Measurements from ENCODE around the gene RAB8A. TPM values are rescaled to one million over a fixed set of nuclear protein-coding genes. Genes with fewer than 3 reads are reported as not detected.
A peak's percentile ranks its signal among the peaks of the same experiment; 100 is the strongest.

RAB8A gene
- total and polyA plus RNA-seq, 2 of the 8 experiments (the other 6 are each of a cell fraction or from before 2014, with no cell fraction given): 65.8 to 97.0 TPM

DNA sequence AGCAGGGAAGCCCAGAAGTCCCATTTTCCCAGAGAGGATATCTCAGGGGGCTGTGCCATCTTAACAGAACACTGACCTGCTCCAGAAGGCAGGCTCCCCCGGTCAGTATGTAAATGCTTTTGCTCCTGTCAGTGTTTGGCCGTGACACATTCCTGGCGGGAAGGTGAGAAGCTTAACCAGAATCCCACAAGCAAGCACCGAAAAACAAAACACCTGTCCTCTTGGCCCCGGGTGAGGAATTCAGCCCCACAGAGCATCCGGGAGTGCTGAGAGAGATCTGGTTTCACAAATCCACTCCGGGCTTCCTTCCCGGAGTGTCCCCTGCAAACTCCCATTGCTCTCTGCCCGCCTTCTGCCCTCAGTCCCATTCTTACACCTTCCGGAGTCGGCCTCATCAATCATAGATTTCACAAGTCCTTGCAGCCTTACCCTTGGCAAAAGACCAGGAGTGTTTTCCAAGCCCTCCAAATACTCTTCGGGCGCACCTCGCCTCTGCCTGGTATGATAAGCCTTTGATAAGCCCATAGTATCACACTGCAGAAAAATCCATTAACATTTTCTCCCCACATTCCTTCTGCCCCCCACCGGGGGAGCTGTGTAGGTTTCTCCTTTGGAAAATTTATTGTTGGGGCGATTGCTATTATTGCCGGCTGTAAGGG lies 23.2 kb upstream of the RAB8A start:
- Histone ChIP-seq H3K9ac (replicated peaks in 1 of 4; ENCODE audit: extremely low read depth in 1 of 4, low read depth in 3 of 4, low read length in 3 of 4) (no peak overlapping the region), H3K56ac (replicated peaks; ENCODE audit: insufficient read length, low read depth, low read length) (no peak overlapping the region), H3K79me2 (ENCODE audit: control insufficient read depth in 1 of 2, insufficient read depth in 2 of 2, low read length in 2 of 2) (peaks cover 0 to 9% of the 10 kb centered on the region in 2 experiments; a peak in 1 of 4 replicates), H2BK120ac (replicated peaks; ENCODE audit: low read depth, low read length) (no peak overlapping the region), H3K4ac (replicated peaks; ENCODE audit: insufficient read length, low read depth, low read length) (no peak overlapping the region), H3K4me3 (ENCODE audit: extremely low read depth in 1 of 4, insufficient read depth in 2 of 4, low read depth in 3 of 4, low read length in 4 of 4) (no peak overlapping the region), H3K4me1 (replicated peaks in 1 of 4; ENCODE audit: control insufficient read depth in 3 of 4, insufficient read depth in 4 of 4, low read length in 3 of 4) (no peaks in the 10 kb centered on the region), H2BK12ac (ENCODE audit: low read depth, low read length) (no peak overlapping the region), H2BK15ac (ENCODE audit: low read length) (no peak overlapping the region), H3K27ac (ENCODE audit: low read depth, low read length) (no peak overlapping the region), H3K23ac (ENCODE audit: insufficient read length) (no peak overlapping the region), H3K14ac (ENCODE audit: insufficient read length) (no peak overlapping the region), H2BK20ac (ENCODE audit: low read length) (no peak overlapping the region), H4K91ac (replicated peaks; ENCODE audit: insufficient read length, low read length) (no peak overlapping the region), H3K18ac (ENCODE audit: extremely low read depth, low read length) (no peak overlapping the region), H2AFZ (ENCODE audit: low read length) (no peak overlapping the region), H3K9me3 (ENCODE audit: insufficient read depth in 2 of 2, low read depth in 1 of 2, low read length in 1 of 2) (no peaks in the 10 kb centered on the region), H2BK5ac (ENCODE audit: low read depth, low read length) (no peak overlapping the region), H3K23me2 (ENCODE audit: low read depth, low read length) (no peaks in the 10 kb centered on the region), H3K27me3 (replicated peaks in 1 of 4; ENCODE audit: control insufficient read depth in 3 of 4, extremely low read depth in 1 of 4, insufficient read depth in 3 of 4, low read length in 3 of 4) (no peaks in the 10 kb centered on the region), H4K5ac (ENCODE audit: insufficient read length, low read depth, low read length) (no peak overlapping the region), H2AK5ac (ENCODE audit: low read depth, low read length) (no peak overlapping the region), H3K4me2 (ENCODE audit: insufficient read depth in 1 of 2, low read depth in 2 of 2, low read length in 2 of 2) (no peak overlapping the region), H4K8ac (ENCODE audit: extremely low read depth, insufficient read depth, low read length) (peak overlapping the region; percentile 29; the same call in 1 of the 2 replicates), H3K36me3 (ENCODE audit: control insufficient read depth in 2 of 4, insufficient read depth in 4 of 4, low read length in 3 of 4) (peaks cover 51 to 99% (median 85%) of the 10 kb centered on the region in 4 experiments), H3K79me1 (ENCODE audit: low read depth, low read length) (peaks cover 3% of the 10 kb centered on the region; the same call in 1 of the 2 replicates), H4K20me1 (replicated peaks in 1 of 2; ENCODE audit: control insufficient read depth in 1 of 2, insufficient read depth in 2 of 2, low read length in 2 of 2) (peaks cover 0 to 13% of the 10 kb centered on the region in 2 experiments)
- CTCF ChIA-PET (ENCODE audit: partially characterized antibody): interaction anchor here (0.9 to 1.9 kb wide), 6 partner anchors 11 to 87 kb away, joined by 3 to 6 read pairs (median 4); partner anchors contain the start of gene RAB8A
- WGBS, 2 experiments (ENCODE audit: extremely low coverage in 1 of 2, insufficient coverage in 1 of 2, insufficient read length in 1 of 2, insufficient replicate concordance in 2 of 2, low coverage in 1 of 2, low lambda C conversion rate in 2 of 2, missing lambda C conversion rate in 1 of 2): 91% methylated on average over 17 of the region's 17 CpGs; no CpG with 5 or more reads in 1 of the 2 experiments
- POLR2A ChIA-PET (ENCODE audit: partially characterized antibody): interaction anchor here (0.6 to 37.0 kb wide), 4 partner anchors 7 to 393 kb away, joined by 4 to 582 read pairs (median 293); partner anchors contain the start of genes HSH2D, RAB8A and TPM4
- TF ChIP-seq HDAC2 (IDR thresholded peaks at IDR 0.05; ENCODE audit: borderline replicate concordance in 1 of 2, low read depth in 2 of 2, low read length in 2 of 2): no peak
- peak in 1 of 2 experiments; percentile 55; a peak in 1 of 3 replicates for TF ChIP-seq POLR2A (IDR thresholded peaks at IDR 0.05; ENCODE audit: control extremely low read depth in 1 of 2, low read depth in 2 of 2, low read length in 2 of 2)
- FAIRE-seq: no peak
- no peak for DNase-seq (ENCODE audit: low read depth in 1 of 2, low spot score in 2 of 2)

All from H1 (cell line).